GM06990 (cell line): ENCODE results near the gene CHST11.

Experiments
- DNase-seq: peaks from one replicate; pipeline ENCODE4 v3.0.0-alpha.2; 2011; ENCODE audit not compliant: insufficient read length; ENCODE audit errors: extremely low read depth
- H3K27me3 ChIP-seq: replicated peaks from 2 replicates; pipeline ENCODE4 v1.6.0; 2011; ENCODE audit warnings: low read length; ENCODE audit not compliant: control insufficient read depth, insufficient read depth
- H3K36me3 ChIP-seq: 2 replicates; pipeline ENCODE4 v1.5.1; 2011; ENCODE audit warnings: low read length; ENCODE audit not compliant: control insufficient read depth, insufficient read depth
- H3K4me3 ChIP-seq: replicated peaks from 2 replicates; pipeline ENCODE4 v1.5.1; 2011; ENCODE audit warnings: low read depth, mild to moderate bottlenecking, control low read depth, low read length
- TF ChIP-seq, protein P1 (sequence below): IDR thresholded peaks from 2 replicates; pipeline ENCODE4 v1.5.1; 2011; ENCODE audit warnings: low read length, control low read depth, mild to moderate bottlenecking, inconsistent platforms; ENCODE audit not compliant: insufficient read depth, poor library complexity, severe bottlenecking

Gene CHST11

DNA sequence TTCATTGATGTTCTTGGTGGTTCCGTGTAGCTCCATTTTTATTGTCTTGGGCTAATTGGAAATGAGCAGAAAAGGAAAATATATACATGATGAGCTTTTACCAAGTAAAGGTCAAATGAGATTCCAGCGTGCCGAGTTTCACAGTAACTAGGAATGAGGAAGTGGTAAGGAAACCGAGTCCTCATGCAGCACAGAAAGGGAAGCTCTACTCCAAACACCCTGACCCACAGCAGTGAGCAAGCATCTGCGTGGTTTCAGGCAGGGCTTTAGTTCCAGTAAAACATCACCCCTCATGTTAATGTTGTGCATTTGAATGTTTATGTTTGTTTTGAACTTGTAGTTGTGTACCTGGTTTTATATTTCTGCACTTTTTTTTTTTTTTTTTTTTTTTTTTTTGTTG lies 293.3 kb downstream of the CHST11 start:
- TF ChIP-seq, protein P1, sequence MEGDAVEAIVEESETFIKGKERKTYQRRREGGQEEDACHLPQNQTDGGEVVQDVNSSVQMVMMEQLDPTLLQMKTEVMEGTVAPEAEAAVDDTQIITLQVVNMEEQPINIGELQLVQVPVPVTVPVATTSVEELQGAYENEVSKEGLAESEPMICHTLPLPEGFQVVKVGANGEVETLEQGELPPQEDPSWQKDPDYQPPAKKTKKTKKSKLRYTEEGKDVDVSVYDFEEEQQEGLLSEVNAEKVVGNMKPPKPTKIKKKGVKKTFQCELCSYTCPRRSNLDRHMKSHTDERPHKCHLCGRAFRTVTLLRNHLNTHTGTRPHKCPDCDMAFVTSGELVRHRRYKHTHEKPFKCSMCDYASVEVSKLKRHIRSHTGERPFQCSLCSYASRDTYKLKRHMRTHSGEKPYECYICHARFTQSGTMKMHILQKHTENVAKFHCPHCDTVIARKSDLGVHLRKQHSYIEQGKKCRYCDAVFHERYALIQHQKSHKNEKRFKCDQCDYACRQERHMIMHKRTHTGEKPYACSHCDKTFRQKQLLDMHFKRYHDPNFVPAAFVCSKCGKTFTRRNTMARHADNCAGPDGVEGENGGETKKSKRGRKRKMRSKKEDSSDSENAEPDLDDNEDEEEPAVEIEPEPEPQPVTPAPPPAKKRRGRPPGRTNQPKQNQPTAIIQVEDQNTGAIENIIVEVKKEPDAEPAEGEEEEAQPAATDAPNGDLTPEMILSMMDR = no peak
- Histone ChIP-seq H3K27me3 (no peaks in the 10 kb centered on the region), H3K36me3 (no peaks in the 10 kb centered on the region; the same call in 1 of the 2 replicates), H3K4me3 (no peak overlapping the region)
- no peak for DNase-seq

DNA sequence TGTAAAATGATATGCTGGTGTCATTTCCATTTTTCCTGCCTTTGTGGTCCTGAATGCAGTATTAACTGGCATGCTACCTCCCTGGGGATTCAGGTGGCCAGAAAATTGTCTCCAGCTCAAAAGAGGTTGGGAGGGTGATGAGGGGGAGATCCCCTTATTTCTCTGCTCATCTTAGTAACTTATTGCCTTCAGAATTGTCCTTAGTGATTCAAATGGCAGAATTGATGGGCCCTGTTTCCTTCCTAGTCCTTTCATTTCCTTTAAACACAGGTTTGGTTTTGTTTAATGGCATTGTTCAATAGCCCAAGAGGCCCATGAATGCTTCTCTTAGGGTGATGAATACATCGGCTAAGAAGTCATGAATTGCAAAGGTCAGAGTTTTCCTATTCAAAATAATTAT lies 294.4 kb downstream of the CHST11 start:
- Histone ChIP-seq H3K36me3 (no peaks in the 10 kb centered on the region; the same call in 1 of the 2 replicates), H3K4me3 (no peak overlapping the region), H3K27me3 (no peaks in the 10 kb centered on the region)
- TF ChIP-seq, protein P1 = no peak
- DNase-seq = no peak

DNA sequence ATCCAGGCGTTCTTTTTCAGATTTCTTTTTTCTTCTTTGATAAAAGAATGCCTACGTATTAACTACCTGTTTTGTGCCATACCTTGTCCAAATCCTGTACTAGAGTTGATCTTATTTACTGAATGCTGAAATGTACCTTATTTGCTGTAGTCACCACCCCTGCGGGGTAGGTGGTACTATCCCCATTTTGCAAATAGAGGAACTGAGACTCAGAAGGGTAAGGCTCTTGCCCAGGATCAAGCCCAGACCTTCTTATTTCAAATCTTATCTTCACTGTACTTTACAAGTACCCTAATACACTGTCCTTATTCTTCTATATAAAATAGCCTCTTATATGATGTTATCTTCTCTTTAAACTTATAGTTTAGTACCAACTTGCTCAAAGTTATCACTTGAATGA lies 294.8 kb downstream of the CHST11 start:
- no peaks in the 10 kb centered on the region for H3K27me3 ChIP-seq
- no peak overlapping the region for H3K4me3 ChIP-seq
- H3K36me3 ChIP-seq = no peaks in the 10 kb centered on the region; the same call in 1 of the 2 replicates
- no peak for DNase-seq
- TF ChIP-seq, protein P1 = no peak

DNA sequence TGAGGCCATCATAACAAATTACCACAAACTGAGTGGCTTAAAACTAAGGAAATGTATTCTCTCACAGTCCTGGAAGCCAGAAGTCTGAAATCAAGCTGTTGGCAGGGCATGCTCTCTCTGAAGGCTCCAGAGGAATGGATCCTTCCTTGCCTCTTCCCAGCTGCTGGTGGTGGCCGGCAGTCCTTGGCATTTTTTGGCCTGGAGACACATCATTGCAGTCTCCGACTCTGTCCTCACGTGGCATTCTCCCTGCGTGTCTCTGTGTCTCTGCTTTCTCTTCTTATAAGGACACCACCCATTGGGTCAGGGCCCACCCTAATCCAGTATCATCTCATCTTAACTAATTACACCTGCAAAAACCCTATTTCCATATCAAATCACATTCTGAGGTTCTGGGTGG lies 295.3 kb downstream of the CHST11 start:
- no peaks in the 10 kb centered on the region for H3K27me3 ChIP-seq
- no peak overlapping the region for H3K4me3 ChIP-seq
- no peak for DNase-seq
- peaks cover 2% of the 10 kb centered on the region for H3K36me3 ChIP-seq
- TF ChIP-seq, protein P1 = no peak

DNA sequence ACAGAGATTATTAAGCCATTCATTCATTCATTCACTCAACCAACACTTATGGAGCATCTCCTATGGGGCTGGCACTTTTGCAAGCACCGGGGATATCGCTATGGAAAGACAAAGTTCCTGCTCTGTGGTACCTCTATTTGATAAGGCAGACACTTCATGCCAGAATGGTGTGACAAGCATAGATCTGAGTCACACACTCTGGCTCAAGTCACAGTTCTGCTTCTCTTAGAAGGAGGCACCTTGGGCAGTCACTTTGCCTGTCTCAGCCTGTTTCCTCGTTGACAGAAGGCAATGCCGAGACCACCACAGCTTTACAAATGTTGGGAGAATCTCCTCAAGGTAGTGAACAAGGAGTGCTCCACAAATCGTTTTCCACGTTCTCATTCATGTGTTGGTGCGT lies 296.1 kb downstream of the CHST11 start:
- Histone ChIP-seq H3K36me3 (peaks cover 8% of the 10 kb centered on the region), H3K4me3 (no peak overlapping the region), H3K27me3 (no peaks in the 10 kb centered on the region)
- TF ChIP-seq, protein P1 = no peak
- DNase-seq = no peak

DNA sequence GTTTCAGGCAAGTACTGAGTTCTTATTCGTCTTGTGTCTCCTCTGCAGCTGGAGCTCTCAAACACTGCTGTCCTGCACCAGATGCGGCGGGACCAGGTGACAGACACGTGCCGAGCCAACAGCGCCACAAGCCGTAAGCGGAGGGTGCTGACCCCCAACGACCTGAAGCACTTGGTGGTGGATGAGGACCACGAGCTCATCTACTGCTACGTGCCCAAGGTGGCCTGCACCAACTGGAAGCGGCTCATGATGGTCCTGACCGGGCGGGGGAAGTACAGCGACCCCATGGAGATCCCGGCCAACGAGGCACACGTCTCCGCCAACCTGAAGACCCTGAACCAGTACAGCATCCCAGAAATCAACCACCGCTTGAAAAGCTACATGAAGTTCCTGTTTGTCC lies 300.2 kb downstream of the CHST11 start:
- no peak for DNase-seq
- Histone ChIP-seq H3K4me3 (no peak overlapping the region), H3K27me3 (no peaks in the 10 kb centered on the region), H3K36me3 (peaks cover 10% of the 10 kb centered on the region)
- TF ChIP-seq, protein P1 = no peak
